WTC11 (cell line): ENCODE results near the gene VNN1. TPM values are rescaled to one million over a fixed set of nuclear protein-coding genes. Genes with fewer than 3 reads are reported as not detected.

ENCODE experiments used
- ATAC-seq: fragments of 200-7000 bp; cut with Tn5 transposase; 2 replicates; pipeline ENCODE4 v1.10.0; 2021; ENCODE audit warnings: mild to moderate bottlenecking, moderate library complexity
- CTCF ChIA-PET: fragments of 300-600 bp; sonication (Branson Sonifier 250); formaldehyde crosslinking; loops from one replicate; lab custom pipeline; 2021; ENCODE audit warnings: antibody characterized with exemption; lab: Charles Lee
- POLR2A ChIA-PET: fragments of 350-600 bp; sonication (Branson Sonifier 250); formaldehyde crosslinking; loops from one replicate; lab custom pipeline; 2021; ENCODE audit warnings: antibody characterized with exemption; lab: Charles Lee
- DNase-seq: peaks from one replicate; pipeline ENCODE4 v3.0.0; 2021; ENCODE audit warnings: low spot score
- H3K27ac Mint-ChIP-seq: 2 replicates; pipeline ENCODE4 v1.8.0; 2021; ENCODE audit warnings: mixed read lengths
- H3K27me3 Mint-ChIP-seq: 2 replicates; pipeline ENCODE4 v1.8.0; 2021; ENCODE audit warnings: low read depth, mild to moderate bottlenecking, moderate library complexity, mixed read lengths
- H3K36me3 Mint-ChIP-seq: 2 replicates; pipeline ENCODE4 v1.8.0; 2021; ENCODE audit warnings: mixed read lengths
- H3K4me1 Mint-ChIP-seq: 2 replicates; pipeline ENCODE4 v1.8.0; 2022; ENCODE audit warnings: mixed read lengths
- H3K4me3 Mint-ChIP-seq: 2 replicates; pipeline ENCODE4 v1.8.0; 2021; ENCODE audit warnings: mild to moderate bottlenecking, moderate library complexity, mixed read lengths
- H3K9me3 Mint-ChIP-seq: 2 replicates; pipeline ENCODE4 v1.8.0; 2021; ENCODE audit warnings: mixed read lengths
- AR ChIP-seq: fragments of 250-450 bp; sonication (Bioruptor Pico); IDR thresholded peaks from 2 replicates; pipeline ENCODE4 v1.9.0; 2021; ENCODE audit warnings: mild to moderate bottlenecking
- CREB1 ChIP-seq: sonication (generic); formaldehyde crosslinking; IDR thresholded peaks from 2 replicates; pipeline ENCODE4 v1.8.0; 2023; ENCODE audit warnings: mild to moderate bottlenecking, missing genetic modification reagents
- EMX1 ChIP-seq: fragments of 250-450 bp; sonication (Bioruptor Pico); IDR thresholded peaks from 2 replicates; pipeline ENCODE4 v1.8.0; 2021; ENCODE audit warnings: mild to moderate bottlenecking
- GABPB1 ChIP-seq: sonication (generic); formaldehyde crosslinking; IDR thresholded peaks from 2 replicates; pipeline ENCODE4 v1.8.1; 2023; ENCODE audit warnings: mild to moderate bottlenecking, missing genetic modification reagents
- HMGA2 ChIP-seq: fragments of 250-450 bp; sonication (Bioruptor Pico); IDR thresholded peaks from 2 replicates; pipeline ENCODE4 v1.4.0; 2021; ENCODE audit warnings: mild to moderate bottlenecking, moderate library complexity
- IRF2 ChIP-seq: sonication (generic); formaldehyde crosslinking; IDR thresholded peaks from 2 replicates; pipeline ENCODE4 v1.8.0; 2022; ENCODE audit warnings: low read depth, missing genetic modification reagents, borderline replicate concordance
- MYBL2 ChIP-seq: sonication (generic); formaldehyde crosslinking; IDR thresholded peaks from 2 replicates; pipeline ENCODE4 v1.8.1; 2023; ENCODE audit warnings: mild to moderate bottlenecking, moderate library complexity, missing genetic modification reagents
- PREB ChIP-seq: sonication (generic); formaldehyde crosslinking; IDR thresholded peaks from 2 replicates; pipeline ENCODE4 v1.8.1; 2022; ENCODE audit warnings: mild to moderate bottlenecking, missing genetic modification reagents, moderate library complexity, borderline replicate concordance
- SMAD4 ChIP-seq: sonication (generic); formaldehyde crosslinking; IDR thresholded peaks from 2 replicates; pipeline ENCODE4 v1.8.0; 2022; ENCODE audit warnings: mild to moderate bottlenecking, missing genetic modification reagents
- TEAD4 ChIP-seq: sonication (generic); formaldehyde crosslinking; IDR thresholded peaks from 2 replicates; pipeline ENCODE4 v1.8.0; 2022; ENCODE audit warnings: mild to moderate bottlenecking, missing genetic modification reagents
- ZBTB21 ChIP-seq: sonication (generic); formaldehyde crosslinking; IDR thresholded peaks from 2 replicates; pipeline ENCODE4 v1.8.1; 2023; ENCODE audit warnings: mild to moderate bottlenecking, missing genetic modification reagents, borderline replicate concordance
- ZNF121 ChIP-seq: sonication (generic); formaldehyde crosslinking; IDR thresholded peaks from 2 replicates; pipeline ENCODE4 v1.8.0; 2023; ENCODE audit warnings: missing genetic modification reagents
- ZNF219 ChIP-seq: sonication (generic); formaldehyde crosslinking; IDR thresholded peaks from 2 replicates; pipeline ENCODE4 v1.8.0; 2023; ENCODE audit warnings: missing genetic modification reagents, mild to moderate bottlenecking, borderline replicate concordance
- ZSCAN18 ChIP-seq: fragments of 250-450 bp; sonication (Bioruptor Pico); IDR thresholded peaks from 2 replicates; pipeline ENCODE4 v2.1.2; 2022; ENCODE audit warnings: mild to moderate bottlenecking, moderate library complexity
- total RNA-seq: library from RNA; stranded (reverse); gene quantifications from 3 replicates; pipeline ENCODE4 v1.2.3, GENCODE V29; 2021
- TF ChIP-seq, protein P1 (sequence below): sonication (generic); formaldehyde crosslinking; IDR thresholded peaks from 2 replicates; pipeline ENCODE4 v1.8.1; 2023; ENCODE audit warnings: mild to moderate bottlenecking, missing genetic modification reagents, moderate library complexity
- TF ChIP-seq, protein P2 (sequence below): sonication (generic); formaldehyde crosslinking; IDR thresholded peaks from 2 replicates; pipeline ENCODE4 v1.8.1; 2023; ENCODE audit warnings: mild to moderate bottlenecking, moderate library complexity, missing genetic modification reagents
- TF ChIP-seq, protein P3 (sequence below): sonication (generic); formaldehyde crosslinking; IDR thresholded peaks from 2 replicates; pipeline ENCODE4 v1.8.1; 2023; ENCODE audit warnings: mild to moderate bottlenecking, missing genetic modification reagents

The VNN1 gene
- total RNA-seq, 1 experiment from 2014 or later, result 0.04 TPM

DNA sequence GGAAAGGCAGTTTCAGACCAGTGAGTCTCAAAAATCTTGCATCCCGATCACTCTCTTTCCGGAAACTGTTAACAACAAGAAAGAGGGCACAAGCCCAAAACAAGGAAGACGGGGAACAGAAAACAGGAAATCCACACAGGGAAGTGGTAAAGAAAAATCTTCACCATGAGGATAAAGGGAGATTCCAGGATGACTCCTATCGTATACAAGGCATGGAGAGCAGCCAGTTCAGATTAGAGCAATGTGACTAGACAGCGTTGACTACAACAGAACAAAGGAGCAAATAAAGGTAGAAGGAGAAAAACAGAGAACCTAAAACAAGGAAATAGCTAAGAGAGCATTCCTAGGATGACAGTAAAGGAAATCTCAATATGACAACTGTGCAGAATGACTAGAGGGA is 26.5 kb downstream of the VNN1 start (continued):
- TF ChIP-seq ZSCAN18 (CRISPR knock-in tag) (no peak), PREB (CRISPR knock-in tag) (no peak)

- no peak for TF ChIP-seq EMX1
- no peak for TF ChIP-seq ZNF121 (CRISPR knock-in tag)
- no peak for TF ChIP-seq ZNF219
- peaks cover 9% of the 10 kb centered on the region for H3K4me1 Mint-ChIP-seq
- CTCF ChIA-PET, result no interaction called here
These were observed 27.3 kb downstream of the VNN1 start for GRCh38 chr6:132686531-132686930.

GRCh38 chr6:132685009-132685408 is 28.8 kb downstream of the VNN1 start:
- CTCF ChIA-PET, result no interaction called here
- H3K4me3 Mint-ChIP-seq, result no peak overlapping the region
- no peak for DNase-seq
- H3K36me3 Mint-ChIP-seq, result no peaks in the 10 kb centered on the region
- ATAC-seq, result no peak
- TF ChIP-seq ZBTB21 (CRISPR knock-in tag) (no peak), MYBL2 (CRISPR knock-in tag) (no peak), SMAD4 (CRISPR knock-in tag) (no peak), IRF2 (CRISPR knock-in tag) (no peak), AR (no peak)
- H3K27me3 Mint-ChIP-seq, result no peaks in the 10 kb centered on the region
- H3K4me1 Mint-ChIP-seq, result peaks cover 9% of the 10 kb centered on the region
- H3K27ac Mint-ChIP-seq, result no peak overlapping the region
- POLR2A ChIA-PET, result no interaction called here
- peaks cover 10% of the 10 kb centered on the region for H3K9me3 Mint-ChIP-seq

More at GRCh38 chr6:132686531-132686930, 27.3 kb downstream of the VNN1 start:
- Mint-ChIP-seq H3K36me3 (no peaks in the 10 kb centered on the region), H3K9me3 (peaks cover 10% of the 10 kb centered on the region), H3K4me3 (no peak overlapping the region), H3K27ac (no peak overlapping the region), H3K27me3 (no peaks in the 10 kb centered on the region)
- POLR2A ChIA-PET, result no interaction called here
- ATAC-seq (no peak), DNase-seq (no peak)

DNA sequence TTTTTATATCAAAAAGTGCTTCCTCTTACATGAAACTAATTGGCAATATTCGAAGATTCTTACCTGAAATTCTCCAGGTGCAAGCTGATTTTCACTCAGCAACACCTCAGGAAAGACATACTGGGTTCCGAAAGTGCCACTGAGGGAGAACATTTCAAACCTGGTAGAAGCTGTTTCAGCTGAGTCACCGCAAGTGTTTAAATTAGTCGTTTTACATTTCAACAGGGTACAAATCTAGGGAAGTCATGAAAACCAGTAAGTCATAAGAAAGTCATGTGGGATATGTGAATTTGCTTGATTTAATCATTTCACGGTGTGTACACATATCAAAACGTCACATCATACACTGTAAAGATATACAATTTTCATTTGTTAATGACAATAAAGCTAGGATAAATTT is 29.6 kb downstream of the VNN1 start:
- Mint-ChIP-seq H3K9me3 (peaks cover 10% of the 10 kb centered on the region), H3K27ac (no peak overlapping the region), H3K36me3 (no peaks in the 10 kb centered on the region), H3K27me3 (no peaks in the 10 kb centered on the region), H3K4me1 (peaks cover 9% of the 10 kb centered on the region), H3K4me3 (no peak overlapping the region)
- TF ChIP-seq, protein P1, sequence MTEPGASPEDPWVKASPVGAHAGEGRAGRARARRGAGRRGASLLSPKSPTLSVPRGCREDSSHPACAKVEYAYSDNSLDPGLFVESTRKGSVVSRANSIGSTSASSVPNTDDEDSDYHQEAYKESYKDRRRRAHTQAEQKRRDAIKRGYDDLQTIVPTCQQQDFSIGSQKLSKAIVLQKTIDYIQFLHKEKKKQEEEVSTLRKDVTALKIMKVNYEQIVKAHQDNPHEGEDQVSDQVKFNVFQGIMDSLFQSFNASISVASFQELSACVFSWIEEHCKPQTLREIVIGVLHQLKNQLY (CRISPR knock-in tag), result no peak
- TF ChIP-seq TEAD4 (CRISPR knock-in tag) (no peak), GABPB1 (CRISPR knock-in tag) (no peak), CREB1 (CRISPR knock-in tag) (no peak), HMGA2 (CRISPR knock-in tag) (no peak)
- TF ChIP-seq, protein P2, sequence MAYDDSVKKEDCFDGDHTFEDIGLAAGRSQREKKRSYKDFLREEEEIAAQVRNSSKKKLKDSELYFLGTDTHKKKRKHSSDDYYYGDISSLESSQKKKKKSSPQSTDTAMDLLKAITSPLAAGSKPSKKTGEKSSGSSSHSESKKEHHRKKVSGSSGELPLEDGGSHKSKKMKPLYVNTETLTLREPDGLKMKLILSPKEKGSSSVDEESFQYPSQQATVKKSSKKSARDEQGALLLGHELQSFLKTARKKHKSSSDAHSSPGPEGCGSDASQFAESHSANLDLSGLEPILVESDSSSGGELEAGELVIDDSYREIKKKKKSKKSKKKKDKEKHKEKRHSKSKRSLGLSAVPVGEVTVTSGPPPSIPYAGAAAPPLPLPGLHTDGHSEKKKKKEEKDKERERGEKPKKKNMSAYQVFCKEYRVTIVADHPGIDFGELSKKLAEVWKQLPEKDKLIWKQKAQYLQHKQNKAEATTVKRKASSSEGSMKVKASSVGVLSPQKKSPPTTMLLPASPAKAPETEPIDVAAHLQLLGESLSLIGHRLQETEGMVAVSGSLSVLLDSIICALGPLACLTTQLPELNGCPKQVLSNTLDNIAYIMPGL, result no peak
- TF ChIP-seq, protein P3, sequence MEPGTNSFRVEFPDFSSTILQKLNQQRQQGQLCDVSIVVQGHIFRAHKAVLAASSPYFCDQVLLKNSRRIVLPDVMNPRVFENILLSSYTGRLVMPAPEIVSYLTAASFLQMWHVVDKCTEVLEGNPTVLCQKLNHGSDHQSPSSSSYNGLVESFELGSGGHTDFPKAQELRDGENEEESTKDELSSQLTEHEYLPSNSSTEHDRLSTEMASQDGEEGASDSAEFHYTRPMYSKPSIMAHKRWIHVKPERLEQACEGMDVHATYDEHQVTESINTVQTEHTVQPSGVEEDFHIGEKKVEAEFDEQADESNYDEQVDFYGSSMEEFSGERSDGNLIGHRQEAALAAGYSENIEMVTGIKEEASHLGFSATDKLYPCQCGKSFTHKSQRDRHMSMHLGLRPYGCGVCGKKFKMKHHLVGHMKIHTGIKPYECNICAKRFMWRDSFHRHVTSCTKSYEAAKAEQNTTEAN (CRISPR knock-in tag), result no peak
- DNase-seq (no peak), ATAC-seq (no peak)
- CTCF ChIA-PET, result no interaction called here
- POLR2A ChIA-PET, result no interaction called here
